ENCODE results near the gene MAZ. TPM values are rescaled to one million over a fixed set of nuclear protein-coding genes. Genes with fewer than 3 reads are reported as not detected.

Gene MAZ
- total and polyA plus RNA-seq, 2 of the 8 experiments (the other 6 are each of a cell fraction or from before 2014, with no cell fraction given), result 219 to 380 TPM

DNA sequence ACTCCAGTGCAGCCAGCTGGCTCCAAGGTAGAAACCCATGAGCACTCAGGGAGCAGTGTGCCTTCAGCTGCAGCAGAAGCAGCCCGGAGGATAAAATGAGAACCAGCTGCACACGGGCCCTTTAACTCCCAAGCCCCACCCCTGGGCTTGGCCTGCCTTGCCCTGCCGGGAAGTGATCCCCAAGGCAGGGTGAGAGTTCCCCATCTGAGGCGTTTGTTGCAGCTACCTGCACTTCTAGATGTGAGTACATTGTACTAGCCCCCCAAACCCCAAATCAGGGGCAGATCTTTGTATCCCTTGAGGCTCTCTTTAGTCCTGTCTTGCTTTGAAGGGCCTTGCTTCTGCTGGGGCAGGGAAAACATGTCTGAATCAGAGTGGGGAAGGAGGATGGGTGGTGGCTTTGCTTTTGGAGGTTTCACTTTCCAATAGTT is 14.0 kb downstream of the MAZ start, which contains the start of gene MVP (continued):
- TF ChIP-seq, protein P1, sequence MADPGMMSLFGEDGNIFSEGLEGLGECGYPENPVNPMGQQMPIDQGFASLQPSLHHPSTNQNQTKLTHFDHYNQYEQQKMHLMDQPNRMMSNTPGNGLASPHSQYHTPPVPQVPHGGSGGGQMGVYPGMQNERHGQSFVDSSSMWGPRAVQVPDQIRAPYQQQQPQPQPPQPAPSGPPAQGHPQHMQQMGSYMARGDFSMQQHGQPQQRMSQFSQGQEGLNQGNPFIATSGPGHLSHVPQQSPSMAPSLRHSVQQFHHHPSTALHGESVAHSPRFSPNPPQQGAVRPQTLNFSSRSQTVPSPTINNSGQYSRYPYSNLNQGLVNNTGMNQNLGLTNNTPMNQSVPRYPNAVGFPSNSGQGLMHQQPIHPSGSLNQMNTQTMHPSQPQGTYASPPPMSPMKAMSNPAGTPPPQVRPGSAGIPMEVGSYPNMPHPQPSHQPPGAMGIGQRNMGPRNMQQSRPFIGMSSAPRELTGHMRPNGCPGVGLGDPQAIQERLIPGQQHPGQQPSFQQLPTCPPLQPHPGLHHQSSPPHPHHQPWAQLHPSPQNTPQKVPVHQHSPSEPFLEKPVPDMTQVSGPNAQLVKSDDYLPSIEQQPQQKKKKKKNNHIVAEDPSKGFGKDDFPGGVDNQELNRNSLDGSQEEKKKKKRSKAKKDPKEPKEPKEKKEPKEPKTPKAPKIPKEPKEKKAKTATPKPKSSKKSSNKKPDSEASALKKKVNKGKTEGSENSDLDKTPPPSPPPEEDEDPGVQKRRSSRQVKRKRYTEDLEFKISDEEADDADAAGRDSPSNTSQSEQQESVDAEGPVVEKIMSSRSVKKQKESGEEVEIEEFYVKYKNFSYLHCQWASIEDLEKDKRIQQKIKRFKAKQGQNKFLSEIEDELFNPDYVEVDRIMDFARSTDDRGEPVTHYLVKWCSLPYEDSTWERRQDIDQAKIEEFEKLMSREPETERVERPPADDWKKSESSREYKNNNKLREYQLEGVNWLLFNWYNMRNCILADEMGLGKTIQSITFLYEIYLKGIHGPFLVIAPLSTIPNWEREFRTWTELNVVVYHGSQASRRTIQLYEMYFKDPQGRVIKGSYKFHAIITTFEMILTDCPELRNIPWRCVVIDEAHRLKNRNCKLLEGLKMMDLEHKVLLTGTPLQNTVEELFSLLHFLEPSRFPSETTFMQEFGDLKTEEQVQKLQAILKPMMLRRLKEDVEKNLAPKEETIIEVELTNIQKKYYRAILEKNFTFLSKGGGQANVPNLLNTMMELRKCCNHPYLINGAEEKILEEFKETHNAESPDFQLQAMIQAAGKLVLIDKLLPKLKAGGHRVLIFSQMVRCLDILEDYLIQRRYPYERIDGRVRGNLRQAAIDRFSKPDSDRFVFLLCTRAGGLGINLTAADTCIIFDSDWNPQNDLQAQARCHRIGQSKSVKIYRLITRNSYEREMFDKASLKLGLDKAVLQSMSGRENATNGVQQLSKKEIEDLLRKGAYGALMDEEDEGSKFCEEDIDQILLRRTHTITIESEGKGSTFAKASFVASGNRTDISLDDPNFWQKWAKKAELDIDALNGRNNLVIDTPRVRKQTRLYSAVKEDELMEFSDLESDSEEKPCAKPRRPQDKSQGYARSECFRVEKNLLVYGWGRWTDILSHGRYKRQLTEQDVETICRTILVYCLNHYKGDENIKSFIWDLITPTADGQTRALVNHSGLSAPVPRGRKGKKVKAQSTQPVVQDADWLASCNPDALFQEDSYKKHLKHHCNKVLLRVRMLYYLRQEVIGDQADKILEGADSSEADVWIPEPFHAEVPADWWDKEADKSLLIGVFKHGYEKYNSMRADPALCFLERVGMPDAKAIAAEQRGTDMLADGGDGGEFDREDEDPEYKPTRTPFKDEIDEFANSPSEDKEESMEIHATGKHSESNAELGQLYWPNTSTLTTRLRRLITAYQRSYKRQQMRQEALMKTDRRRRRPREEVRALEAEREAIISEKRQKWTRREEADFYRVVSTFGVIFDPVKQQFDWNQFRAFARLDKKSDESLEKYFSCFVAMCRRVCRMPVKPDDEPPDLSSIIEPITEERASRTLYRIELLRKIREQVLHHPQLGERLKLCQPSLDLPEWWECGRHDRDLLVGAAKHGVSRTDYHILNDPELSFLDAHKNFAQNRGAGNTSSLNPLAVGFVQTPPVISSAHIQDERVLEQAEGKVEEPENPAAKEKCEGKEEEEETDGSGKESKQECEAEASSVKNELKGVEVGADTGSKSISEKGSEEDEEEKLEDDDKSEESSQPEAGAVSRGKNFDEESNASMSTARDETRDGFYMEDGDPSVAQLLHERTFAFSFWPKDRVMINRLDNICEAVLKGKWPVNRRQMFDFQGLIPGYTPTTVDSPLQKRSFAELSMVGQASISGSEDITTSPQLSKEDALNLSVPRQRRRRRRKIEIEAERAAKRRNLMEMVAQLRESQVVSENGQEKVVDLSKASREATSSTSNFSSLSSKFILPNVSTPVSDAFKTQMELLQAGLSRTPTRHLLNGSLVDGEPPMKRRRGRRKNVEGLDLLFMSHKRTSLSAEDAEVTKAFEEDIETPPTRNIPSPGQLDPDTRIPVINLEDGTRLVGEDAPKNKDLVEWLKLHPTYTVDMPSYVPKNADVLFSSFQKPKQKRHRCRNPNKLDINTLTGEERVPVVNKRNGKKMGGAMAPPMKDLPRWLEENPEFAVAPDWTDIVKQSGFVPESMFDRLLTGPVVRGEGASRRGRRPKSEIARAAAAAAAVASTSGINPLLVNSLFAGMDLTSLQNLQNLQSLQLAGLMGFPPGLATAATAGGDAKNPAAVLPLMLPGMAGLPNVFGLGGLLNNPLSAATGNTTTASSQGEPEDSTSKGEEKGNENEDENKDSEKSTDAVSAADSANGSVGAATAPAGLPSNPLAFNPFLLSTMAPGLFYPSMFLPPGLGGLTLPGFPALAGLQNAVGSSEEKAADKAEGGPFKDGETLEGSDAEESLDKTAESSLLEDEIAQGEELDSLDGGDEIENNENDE (IDR thresholded peaks at IDR 0.05; ENCODE audit: insufficient replicate concordance, low read length), result no peak
- TF ChIP-seq, protein P2, sequence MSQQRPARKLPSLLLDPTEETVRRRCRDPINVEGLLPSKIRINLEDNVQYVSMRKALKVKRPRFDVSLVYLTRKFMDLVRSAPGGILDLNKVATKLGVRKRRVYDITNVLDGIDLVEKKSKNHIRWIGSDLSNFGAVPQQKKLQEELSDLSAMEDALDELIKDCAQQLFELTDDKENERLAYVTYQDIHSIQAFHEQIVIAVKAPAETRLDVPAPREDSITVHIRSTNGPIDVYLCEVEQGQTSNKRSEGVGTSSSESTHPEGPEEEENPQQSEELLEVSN (IDR thresholded peaks at IDR 0.05), result no peak
- TF ChIP-seq CTBP2 (IDR thresholded peaks at IDR 0.05; ENCODE audit: borderline replicate concordance, insufficient read depth, insufficient read length, low read length), result no peak
- TF ChIP-seq BCL11A (IDR thresholded peaks at IDR 0.05; ENCODE audit: low read depth in 2 of 2, low read length in 2 of 2), result no peak
- TF ChIP-seq, protein P3, sequence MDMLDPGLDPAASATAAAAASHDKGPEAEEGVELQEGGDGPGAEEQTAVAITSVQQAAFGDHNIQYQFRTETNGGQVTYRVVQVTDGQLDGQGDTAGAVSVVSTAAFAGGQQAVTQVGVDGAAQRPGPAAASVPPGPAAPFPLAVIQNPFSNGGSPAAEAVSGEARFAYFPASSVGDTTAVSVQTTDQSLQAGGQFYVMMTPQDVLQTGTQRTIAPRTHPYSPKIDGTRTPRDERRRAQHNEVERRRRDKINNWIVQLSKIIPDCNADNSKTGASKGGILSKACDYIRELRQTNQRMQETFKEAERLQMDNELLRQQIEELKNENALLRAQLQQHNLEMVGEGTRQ (IDR thresholded peaks at IDR 0.05; ENCODE audit: low read length), result no peak
- TF ChIP-seq SIN3A (conservative IDR thresholded peaks at IDR 0.05 in 1 of 2, IDR thresholded peaks at IDR 0.05 in 1 of 2; ENCODE audit: low read depth in 1 of 2, low read length in 2 of 2), result no peak
- no peak for TF ChIP-seq FOSL1 (IDR thresholded peaks at IDR 0.05; ENCODE audit: insufficient read depth, low read depth, low read length)
- TF ChIP-seq JUN (IDR thresholded peaks at IDR 0.05; ENCODE audit: low read depth, low read length), result no peak

Data from H1 (cell line).